ENCODE measurements around the gene RIT2.
"Not testable (repeated sequence)": the region's sequence is repeated elsewhere in the genome, so short reads cannot be mapped to it uniquely, and the experiment has no call there.

Gene RIT2

GRCh38 chr18:42822711-42823110 is 292.8 kb downstream of the RIT2 start:
- DNase-seq = no peak

DNA sequence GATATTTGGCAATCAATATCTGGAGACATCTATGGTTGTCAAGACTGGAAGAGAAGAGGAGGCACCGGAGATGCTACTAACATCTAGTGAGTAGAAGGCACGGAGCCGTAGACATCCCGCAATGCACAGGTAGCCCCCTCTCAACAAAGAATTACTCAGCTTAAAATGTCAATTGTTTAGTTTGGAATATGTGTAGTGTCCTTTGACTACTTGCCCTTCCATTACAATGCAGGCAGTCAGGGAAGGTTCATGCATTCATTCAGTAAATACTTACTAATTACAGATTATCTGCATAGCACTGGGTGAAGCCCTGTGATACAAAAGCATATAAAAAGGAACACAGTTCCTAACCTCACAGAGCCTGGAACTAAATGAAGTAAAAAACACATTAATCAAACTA is 294.0 kb downstream of the RIT2 start:
- DNase-seq = no peak

DNA sequence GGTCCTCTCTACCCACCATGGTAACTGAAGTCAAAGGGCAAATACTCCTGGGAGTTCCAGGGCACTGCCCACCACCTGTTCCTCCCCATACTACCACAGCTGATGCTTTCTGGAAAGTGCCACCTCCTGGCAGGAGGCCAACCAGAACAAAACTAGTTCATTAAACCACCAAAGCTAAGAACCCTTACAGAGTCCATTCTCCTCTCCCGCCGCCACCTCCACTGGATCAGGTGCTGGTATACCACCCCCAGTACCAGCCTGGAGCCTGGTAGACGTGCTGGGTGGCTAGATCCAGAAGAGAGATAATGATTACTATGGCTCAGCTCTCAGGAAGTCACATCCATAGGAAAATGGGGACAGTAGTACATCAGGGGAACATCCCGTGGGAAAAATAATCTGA is 300.9 kb downstream of the RIT2 start:
- no peak for DNase-seq

DNA sequence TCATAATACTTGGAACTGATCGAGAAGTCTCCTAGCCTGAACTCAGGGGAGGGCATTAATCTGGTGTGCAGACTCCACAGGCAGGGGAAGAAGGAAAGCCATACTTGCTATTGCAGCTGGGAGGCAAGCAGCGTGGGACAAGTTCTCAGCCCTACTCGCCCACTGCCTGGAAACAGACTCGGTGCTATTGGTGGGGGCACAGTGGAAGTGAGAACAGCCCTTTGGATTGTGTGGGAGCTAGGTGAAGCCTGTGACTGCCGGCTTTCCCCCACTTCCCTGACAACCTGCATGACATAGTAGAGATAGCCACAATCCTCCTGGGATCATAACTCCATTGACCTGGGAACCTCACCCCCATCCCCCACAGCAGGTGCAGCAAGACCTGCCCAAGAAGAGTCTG is 301.3 kb downstream of the RIT2 start:
- no peak for DNase-seq

GRCh38 chr18:42813570-42813969 is 301.9 kb downstream of the RIT2 start:
- DNase-seq = no peak

DNA sequence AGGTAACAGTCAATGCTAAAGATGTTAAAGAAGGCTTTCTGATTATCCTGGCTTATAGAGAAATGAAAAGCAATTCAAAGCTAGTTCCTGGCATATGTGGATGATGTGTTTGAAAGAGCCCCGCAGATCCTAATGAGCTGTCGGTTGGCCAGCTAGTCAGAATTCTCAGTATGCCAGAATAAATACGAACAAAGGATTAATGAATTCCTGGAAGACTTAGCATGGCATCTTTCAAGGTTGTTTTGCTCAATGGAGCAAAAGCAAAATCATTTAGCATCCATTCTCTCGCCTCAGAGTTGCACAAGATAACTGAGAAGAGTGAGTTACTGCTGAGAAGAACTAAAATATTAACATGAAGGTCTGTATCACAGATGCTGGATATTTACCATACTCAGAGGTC is 307.6 kb downstream of the RIT2 start:
- no peak for DNase-seq

GRCh38 chr18:42801706-42802105 is 313.8 kb downstream of the RIT2 start:
- no peak for DNase-seq

- DNase-seq = no peak
These were observed 316.8 kb downstream of the RIT2 start for GRCh38 chr18:42798606-42799170.

DNA sequence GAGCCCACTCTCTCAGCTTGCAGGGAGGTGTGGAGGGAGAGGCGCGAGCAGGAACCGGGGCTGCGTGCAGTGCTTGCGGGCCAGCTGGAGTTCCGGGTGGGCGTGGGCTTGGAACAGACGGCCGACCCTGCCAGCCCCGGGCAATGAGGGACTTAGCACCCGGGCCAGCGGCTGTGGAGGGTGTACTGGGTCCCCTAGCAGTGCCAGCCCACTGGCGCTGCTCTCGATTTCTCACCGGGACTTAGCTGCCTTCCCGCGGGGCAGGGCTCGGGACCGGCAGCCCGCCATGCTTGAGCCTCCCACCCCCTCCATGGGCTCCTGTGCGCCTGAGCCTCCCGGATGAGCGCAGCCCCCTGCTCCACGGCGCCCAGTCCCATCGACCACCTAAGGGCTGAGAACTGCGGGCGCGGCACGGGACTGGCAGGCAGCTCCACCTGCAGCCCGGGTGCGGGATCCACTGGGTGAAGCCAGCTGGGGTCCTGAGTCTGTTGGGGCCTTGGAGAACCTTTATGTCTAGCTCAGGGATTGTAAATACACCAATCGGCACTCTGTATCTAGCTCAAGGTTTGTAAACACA is 320.2 kb downstream of the RIT2 start:
- not testable (repeated sequence) for DNase-seq

GRCh38 chr18:42792731-42793130 is 322.8 kb downstream of the RIT2 start:
- DNase-seq = no peak

DNA sequence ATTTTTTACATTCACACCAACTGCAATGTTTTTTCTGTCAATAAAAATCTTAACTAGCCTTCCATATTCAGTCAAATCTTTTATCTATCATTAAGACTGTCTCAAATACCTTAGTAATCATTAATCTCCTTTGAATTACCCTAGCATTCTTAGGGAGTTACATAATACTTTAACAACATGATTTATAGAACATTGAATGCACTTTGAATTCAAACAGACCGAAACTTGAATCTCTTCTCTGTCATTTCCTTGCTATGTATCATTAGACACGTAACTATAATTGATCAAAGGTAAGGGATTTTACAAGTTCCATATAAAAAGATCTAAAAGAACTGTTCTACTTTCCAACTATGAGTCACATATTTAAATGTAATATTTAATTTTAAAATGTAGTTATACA is 330.9 kb downstream of the RIT2 start:
- DNase-seq = no peak

GRCh38 chr18:42782929-42783328 is 332.6 kb downstream of the RIT2 start:
- DNase-seq = no peak

DNA sequence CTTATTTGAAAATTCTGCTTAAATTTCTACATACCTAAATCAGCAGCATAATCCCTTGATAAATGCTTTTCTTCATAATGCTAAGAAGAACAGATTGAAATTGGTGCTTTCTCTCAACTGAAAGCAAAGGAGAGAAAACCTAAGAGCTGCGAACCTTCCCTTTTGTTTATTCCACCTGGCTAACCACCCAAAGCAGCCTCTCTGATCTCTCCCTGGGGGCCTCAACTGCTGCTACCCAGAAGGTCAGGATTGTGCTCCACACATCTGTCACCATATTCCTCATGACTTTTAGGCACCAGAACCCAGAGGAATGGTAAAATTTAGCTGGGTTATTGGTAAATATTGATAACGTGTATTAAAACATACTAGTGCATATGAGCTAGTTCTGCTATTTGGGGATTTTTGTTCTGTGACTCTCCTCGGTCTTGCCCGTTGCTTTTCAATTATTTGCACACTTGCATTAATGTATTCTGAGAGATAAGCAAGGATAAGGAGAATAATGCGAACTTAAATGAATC is 334.1 kb downstream of the RIT2 start:
- DNase-seq = no peak

GRCh38 chr18:42780171-42780570 is 335.3 kb downstream of the RIT2 start:
- DNase-seq = no peak

- DNase-seq = no peak
These were observed 336.9 kb downstream of the RIT2 start for GRCh38 chr18:42778445-42779042.

DNA sequence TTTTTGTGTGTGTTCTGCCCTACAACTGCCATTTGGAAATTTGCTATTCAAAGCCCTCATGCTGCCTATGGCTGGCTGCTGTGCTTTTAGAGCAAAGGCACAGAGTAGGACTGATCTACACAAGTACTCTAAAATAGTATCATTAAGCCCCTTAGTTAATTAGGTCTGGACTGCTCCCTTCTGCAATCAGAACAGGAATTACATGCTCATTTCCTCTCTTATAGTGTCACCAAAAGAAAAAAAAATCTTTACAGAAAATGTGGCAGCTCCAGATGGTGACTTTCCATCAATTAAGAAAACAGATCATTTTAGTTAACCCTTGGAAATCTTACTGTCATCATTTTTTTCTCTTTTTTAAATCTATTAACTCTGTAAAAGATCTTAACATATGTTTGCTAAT is 337.5 kb downstream of the RIT2 start:
- DNase-seq = no peak

GRCh38 chr18:42773870-42774269 is 341.6 kb downstream of the RIT2 start:
- no peak for DNase-seq

DNA sequence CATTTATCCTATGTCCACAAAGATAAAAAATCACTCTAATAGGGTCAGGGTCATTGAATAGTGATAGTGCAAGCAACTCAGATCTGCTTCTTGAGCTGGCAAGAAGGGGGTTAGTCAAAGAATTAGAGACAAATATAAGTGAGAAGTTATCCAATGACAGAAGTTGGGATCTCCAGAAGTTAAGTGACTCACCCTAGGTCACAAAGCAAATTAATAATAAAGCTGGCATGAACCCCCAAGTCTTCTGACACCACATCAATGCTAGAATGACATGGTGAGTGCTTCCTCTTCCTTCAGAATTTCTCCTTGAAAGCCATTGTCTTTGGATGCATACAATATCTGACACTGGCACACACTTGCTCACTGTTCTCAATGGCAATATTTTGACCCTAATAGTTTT is 343.5 kb downstream of the RIT2 start:
- no peak for DNase-seq

DNA sequence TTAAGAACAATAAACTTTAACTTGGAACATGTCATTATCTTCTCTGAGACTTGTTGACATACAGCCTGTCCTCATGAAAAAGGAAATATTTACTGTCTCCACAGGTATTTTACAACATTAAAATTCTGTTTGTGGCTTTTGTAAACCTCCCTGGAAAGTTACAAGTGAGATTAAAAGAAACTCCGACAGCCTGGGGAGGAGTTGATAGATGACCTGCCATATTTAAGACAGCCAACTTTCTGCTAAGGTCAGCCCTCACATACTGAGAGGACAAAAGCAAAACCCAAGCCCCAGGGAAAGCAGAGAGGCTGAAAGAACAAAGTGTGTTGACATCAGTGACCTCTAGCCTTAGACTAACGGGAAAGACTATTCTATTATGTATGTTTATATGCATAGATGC is 350.2 kb downstream of the RIT2 start:
- DNase-seq = no peak

- no peak for DNase-seq
These were observed 355.2 kb downstream of the RIT2 start for GRCh38 chr18:42760290-42760689.

- no peak for DNase-seq
These were observed 356.6 kb downstream of the RIT2 start for GRCh38 chr18:42758852-42759251.

DNA sequence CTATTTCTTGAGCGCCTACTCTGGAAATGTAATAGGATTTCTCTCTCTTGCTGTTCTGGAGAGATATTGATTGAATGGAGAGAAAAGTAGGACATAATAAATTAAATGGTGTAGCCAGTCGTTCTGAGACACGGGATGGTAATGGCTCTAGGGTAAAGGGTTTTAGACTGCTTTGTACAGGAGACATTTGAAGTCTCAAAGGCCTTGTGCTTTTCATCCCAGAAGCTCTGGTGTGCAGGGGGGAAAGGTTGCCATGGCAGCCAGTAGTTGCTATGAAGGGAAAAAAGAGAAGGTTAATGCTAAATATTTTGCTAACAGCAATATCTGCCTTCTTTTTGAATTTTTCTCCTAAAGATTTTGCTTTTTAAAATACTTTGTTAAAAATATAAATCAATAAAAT is 359.3 kb downstream of the RIT2 start:
- no peak for DNase-seq

DNA sequence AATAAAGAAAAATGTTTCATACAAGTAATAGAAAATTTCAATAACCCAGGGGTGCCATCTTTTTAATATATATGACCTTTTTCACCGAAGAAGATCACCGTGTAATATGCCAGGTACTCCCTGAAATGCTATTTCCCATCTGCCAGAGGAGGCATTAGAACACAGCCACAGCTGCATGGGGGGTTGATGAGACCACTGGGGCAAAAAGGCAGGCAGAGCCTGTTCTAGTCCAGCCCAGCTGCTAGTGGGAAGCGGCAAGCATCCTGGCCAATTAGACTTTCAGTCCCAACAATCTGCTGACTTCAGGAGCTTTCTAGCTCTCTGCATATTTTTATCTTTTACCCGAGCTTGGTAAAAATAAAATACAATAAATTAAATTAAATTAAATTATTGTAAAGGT is 362.6 kb downstream of the RIT2 start:
- DNase-seq = no peak

GRCh38 chr18:42746794-42747193 is 368.7 kb downstream of the RIT2 start:
- no peak for DNase-seq

DNA sequence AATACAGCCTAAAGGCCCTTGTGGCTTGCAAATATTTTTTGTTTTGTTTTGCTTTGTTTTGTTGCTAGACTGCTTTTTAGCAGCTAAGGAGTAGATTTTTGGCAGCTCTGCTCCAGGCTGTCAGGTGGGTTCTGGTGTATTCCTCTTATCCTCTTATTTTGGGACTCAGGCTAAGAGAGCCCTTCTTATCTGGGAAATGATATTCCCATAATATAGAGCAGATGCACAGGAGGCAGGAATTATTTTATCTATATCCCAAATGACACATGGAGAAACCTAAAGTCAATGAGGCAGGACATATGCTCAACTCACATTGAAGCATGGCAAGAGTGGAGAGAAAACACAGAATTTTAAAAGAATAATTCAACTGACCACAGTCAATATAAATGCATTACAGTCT is 369.6 kb downstream of the RIT2 start:
- no peak for DNase-seq

Data from hematopoietic multipotent progenitor cell treated with erythropoietin and hydrocortisone succinate and interleukin-3 and kit ligand, for 8 days (in vitro differentiated cells).